Vagina (tissue), 2 donors: Measurements from ENCODE around the gene SETD1B.

Experiments
- CTCF ChIP-seq, 3 experiments: fragments of 450-650 bp in 2 of 3; fragments of 200-600 bp in 1 of 3; sonication (generic) in 1 of 3; IDR thresholded peaks; one replicate each; pipeline ENCODE4 v1.5.1; 2017 to 2019; ENCODE audit warnings: antibody characterized with exemption in 3 of 3, mild to moderate bottlenecking in 2 of 3, moderate library complexity in 2 of 3
- POLR2A ChIP-seq, 2 donors: fragments of 450-650 bp; IDR thresholded peaks; one replicate each; pipeline ENCODE4 v1.6.1; 2017; ENCODE audit warnings: antibody characterized with exemption in 2 of 2, mild to moderate bottlenecking in 2 of 2, moderate library complexity in 2 of 2

- TF ChIP-seq CTCF (IDR thresholded peaks at IDR 0.05) (no peak), POLR2A (IDR thresholded peaks at IDR 0.05) (no peak)
These were observed 3.0 kb downstream of the SETD1B start for GRCh38 chr12:121806546-121807423.
